HG03064 (cell line): ENCODE measurements around the gene COG7.
"Not testable (repeated sequence)": the region's sequence is repeated elsewhere in the genome, so short reads cannot be mapped to it uniquely, and the experiment has no call there.

Experiments used
- ATAC-seq: cut with Tn5 transposase; IDR thresholded peaks from one replicate; pipeline ENCODE4 v1.9.1; 2021; ENCODE audit warnings: low read depth; ENCODE audit not compliant: unreplicated experiment

Gene COG7

GRCh38 chr16:23452572-23453337, at the start of gene COG7:
Gene COG7, minus strand, starts transcription at chr16:23453189. Its CDS starts 195 bp downstream, at chr16:23452994.
- peak; percentile 82 for ATAC-seq

DNA sequence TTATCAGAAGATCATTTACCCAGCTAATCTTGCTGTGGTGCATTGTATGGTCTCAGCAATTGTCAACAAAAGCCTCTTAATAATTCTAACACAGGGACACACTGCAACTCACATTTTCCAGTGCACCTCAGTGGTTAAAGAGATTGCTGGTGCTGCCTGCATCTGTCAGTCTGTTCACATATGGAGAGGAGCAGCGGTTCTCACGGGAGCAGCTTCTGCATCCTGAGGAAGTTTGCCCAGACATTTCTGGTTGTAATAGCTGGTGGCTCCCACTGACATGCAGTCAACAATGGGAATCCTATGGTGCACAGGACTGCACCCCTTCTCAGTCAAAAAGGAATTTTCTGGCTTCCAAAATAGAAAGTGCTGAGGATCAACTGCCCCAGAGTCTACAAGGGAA, 49.5 kb upstream of the COG7 start:
- ATAC-seq = no peak

DNA sequence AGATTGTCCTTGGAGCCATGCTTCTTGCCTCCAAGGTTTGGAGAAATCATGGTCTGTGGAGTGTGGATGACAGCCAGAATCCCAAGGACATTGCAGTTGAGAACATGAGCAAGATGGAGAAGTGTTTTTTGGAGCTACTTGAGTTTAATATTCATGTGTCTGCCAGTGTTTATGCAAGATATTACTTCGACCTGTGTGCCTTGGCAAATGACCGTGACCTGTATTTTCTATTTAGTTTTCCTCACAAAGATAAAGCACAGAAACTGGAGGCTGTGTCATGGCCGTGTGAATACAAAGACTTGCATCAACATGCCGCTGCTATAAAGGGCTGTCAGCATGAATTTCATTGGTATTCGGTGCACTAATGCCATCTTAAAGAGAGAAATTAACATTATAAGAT, 48.3 kb upstream of the COG7 start:
- ATAC-seq = no peak

DNA sequence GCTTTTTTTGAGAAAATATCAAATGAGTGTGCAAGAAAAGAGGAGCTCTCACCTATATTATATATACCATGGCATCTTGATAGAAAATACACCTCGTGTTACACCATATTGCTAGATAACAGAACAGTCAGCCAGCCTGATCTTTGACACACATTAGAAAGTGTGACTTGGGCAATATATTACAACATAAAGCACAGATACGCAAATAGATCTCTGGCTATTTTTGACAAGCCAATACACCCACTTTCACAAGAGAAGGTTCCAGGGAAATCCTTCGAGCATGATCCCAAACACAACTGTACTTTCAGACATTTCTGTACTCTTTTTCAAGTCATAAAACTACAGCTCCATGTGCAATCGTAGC, 47.9 kb upstream of the COG7 start:
- no peak for ATAC-seq

- no peak for ATAC-seq
Measured at GRCh38 chr16:23500212-23500861, 47.3 kb upstream of the COG7 start.

- ATAC-seq = no peak
Measured at GRCh38 chr16:23499801-23500200, 46.8 kb upstream of the COG7 start.

GRCh38 chr16:23498863-23499262, 45.9 kb upstream of the COG7 start:
- ATAC-seq = no peak

GRCh38 chr16:23497543-23497868, 44.5 kb upstream of the COG7 start:
- ATAC-seq = no peak

DNA sequence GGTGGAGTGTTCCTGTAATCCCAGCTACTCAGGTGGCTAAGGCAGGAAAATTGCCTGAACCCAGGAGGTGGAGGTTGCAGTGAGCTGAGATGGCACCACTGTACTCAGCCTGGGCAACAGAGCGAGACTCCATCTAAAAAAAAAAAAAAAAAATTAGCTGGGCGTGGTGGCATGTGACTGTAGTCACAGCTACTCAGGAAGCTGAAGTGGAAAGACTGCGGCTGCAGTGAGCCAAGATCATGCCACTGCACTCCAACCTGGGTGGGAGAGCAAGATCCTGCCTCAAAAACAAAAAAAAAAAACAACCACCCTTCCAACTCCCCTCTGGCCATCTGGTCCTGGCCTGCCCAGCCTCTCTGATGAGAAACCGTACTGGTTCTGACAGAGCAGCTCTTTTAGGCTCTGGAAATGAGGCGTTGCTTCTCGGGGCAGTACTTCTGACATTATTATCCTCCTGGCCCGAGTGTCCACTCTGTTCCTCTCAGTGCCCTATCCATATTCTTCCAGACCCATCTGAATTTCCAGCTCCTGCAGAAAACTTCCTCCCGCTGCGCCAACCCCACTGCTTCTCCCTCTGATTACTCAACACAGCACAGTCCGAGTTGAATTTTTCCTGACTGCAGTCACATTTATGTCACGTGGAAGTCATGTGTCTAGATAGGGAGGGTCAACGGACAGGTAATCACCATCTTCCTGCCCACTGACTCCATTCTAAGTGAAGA, 44.0 kb upstream of the COG7 start:
- no peak for ATAC-seq

DNA sequence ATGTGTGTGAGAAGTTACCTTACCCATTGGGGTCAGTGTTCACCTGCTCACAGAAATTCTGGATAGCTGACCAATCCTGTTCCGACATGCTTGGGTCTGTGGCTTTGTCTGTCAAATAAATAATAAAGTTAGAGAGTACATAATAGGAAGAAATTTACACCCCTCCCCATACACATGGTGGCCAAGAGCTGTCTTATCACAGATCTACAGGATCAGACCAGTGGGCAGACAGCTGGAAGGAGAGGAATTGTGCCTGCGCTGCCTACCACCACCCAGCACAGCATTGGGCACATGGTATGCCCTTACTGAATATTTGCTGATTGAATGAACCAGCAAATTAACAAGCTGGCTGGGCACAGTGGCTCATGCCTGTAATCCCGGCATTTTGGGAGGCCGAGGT, 42.7 kb upstream of the COG7 start:
- ATAC-seq = no peak

GRCh38 chr16:23494188-23494587, 41.2 kb upstream of the COG7 start:
- ATAC-seq = no peak

DNA sequence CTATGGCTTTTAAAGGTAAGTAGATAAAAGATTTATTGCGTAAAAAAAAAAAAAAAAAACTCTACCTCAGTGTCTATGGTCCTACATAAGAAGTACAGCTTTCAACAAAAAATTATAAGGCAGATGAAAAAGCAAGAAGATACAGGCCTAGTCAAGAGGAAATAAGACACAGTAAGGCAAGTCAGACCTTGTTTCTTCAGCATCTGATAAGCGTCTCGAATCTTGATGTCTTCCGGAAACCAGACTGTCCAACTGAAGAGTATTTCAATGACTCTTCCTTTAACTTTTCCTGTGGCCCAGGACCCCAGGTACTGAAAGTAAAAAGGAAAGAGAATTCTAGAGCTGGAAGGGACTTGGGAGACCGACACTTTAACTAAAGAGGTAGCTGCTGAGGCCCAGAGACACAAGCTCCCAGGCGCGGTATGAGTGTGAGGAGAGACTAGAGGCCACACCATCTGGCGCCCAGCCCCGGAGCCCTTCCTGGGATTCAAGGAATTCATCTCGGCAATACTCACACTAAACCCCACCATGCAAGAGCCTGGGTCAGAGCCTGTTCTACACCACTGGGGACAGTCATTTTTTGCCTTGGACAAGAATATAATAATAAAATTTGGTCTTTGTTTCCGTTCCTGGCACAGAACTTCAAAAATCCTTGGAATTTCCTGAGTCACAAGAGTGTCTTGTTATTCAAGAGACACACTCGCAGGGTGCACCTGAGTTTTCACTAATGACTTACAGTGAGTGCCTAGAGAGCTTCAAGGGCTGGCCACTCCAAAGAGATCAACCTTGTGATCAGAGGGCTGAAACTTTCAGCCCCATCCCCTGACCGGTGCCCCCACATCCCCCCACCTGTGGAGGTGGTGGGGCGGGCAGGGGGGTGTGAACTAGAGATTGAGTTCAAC, 38.8 kb upstream of the COG7 start:
- ATAC-seq = no peak

DNA sequence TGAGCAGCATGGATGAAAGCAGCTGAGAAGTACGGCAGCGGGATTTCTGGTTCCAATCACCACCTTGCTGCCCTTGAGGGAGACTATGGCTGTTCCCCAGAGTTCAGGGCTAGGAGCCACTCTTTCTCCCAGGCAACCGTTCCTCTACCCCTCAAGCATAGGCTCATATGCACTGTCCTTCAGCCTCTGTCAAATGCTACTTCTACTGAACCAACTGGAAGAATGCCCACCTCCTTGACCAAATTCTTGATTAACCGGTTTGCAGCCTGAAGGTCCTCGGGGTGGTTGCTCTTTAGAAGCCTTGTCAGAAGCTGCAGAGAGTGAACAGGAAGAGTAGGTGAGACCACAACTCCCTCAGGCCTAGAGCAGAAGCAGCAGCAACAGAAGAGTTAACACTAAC, 33.5 kb upstream of the COG7 start:
- ATAC-seq = no peak

- no peak for ATAC-seq
Measured at GRCh38 chr16:23485841-23486240, 32.9 kb upstream of the COG7 start.

DNA sequence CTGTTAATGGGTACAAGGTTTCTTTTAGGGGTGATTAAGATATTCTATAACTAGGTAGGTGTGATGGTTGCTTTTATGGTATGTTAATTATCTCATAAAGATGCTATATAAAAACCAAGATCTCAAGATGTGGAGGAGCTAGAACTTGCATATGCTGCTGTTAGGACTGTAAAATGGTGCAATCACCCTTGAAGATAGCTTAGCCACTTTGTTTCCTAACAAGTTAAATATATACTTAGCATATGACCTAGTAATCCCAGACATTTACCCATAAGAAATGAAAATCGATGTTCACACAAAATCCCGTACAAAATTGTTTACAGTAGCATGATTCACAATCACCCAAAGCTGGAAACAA, 32.2 kb upstream of the COG7 start:
- no peak for ATAC-seq

GRCh38 chr16:23484510-23485256, 31.7 kb upstream of the COG7 start:
- ATAC-seq = no peak

DNA sequence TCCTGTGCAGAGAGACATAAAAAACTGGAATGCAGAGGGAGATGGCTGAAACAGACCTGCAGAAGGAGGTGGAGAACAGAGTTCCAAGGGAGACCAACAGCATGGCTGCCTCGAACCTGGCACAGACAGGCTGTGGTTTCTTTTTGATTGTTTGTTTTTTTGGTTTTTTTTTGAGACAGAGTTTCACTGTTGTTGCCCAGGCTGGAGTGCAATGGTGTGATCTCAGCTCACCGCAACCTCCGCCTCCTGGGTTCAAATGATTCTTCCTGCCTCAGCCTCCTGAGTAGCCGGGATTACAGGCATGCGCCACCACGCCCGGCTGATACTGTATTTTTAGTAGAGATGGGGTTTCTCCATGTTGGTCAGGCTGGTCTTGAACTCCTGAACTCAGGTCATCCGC, 30.5 kb upstream of the COG7 start:
- ATAC-seq = not testable (repeated sequence)

DNA sequence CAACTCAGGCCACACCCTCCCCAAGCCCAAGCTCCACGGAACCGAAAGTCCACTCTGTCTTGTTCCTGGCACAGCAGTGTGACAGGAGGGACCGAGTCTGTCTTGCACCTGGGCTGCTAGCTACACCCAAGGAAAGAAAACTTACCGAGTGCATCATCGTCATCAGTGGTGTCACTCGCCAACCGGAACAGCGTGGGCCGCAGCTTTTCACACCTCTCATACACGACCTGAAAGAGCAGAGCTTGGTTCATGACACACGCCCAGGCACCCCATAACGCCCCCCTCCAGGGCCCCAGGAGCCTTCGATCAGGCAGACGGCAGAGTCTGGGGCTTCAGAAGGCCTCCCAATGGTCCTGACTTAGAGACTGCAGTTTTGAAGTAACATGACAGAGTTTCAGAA, 29.8 kb upstream of the COG7 start:
- no peak for ATAC-seq

DNA sequence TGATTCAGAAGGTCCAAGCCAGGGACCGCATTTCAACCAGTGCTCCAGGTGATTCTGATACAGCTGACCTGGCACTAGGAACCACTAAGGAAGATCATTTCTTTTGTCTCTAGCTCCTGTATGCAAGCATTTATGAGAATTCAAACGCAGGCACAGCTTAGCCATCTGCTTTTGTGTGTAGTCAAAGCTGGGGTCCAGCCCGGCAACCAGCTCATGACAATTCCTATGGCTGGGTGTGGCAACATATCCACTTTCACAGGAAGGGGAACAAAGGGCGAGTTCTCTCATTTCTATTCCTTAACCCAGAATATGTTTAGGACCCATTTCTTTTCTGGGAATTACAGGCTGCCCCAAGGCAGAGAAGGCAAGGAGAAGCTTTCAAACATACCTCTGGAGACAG, 27.3 kb upstream of the COG7 start:
- no peak for ATAC-seq

GRCh38 chr16:23479138-23479537, 26.1 kb upstream of the COG7 start:
- no peak for ATAC-seq
